HG03135 (cell line): ENCODE data around the gene TPST2.

Source experiments
- ATAC-seq: cut with Tn5 transposase; IDR thresholded peaks from one replicate; pipeline ENCODE4 v1.9.1; 2021; ENCODE audit warnings: mild to moderate bottlenecking, moderate library complexity; ENCODE audit not compliant: unreplicated experiment

Gene TPST2

DNA sequence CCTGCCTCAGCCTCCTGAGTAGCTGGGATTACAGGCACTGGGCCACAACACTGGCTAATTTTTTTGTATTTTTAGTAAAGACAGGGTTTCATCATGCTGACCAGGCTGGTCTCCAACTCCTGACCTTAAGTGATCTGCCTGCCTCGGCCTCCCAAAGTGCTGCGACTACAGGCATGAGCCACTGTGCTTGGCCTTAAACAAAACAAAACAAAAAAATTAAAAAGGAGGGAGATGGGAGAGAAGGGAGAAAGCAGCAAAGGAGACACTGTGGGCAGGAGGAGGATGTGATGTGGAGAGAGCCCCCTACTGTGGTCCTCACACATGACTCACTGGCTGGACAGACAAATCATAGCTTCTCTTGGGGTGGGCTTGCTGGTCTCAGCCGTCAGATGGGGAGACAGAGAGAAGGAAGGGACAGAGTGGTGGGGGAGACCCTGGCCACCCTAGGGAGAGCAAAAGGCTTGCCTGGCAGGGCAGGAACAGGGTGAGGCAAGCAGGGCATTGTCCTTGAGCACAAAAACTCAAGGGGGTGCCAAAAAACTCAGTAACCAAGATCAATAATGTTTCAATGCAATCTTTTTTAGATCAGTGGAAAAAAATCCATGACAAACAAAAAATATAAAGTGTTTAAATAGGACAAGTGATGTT lies 31.6 kb downstream of the TPST2 start:
- ATAC-seq = no peak

DNA sequence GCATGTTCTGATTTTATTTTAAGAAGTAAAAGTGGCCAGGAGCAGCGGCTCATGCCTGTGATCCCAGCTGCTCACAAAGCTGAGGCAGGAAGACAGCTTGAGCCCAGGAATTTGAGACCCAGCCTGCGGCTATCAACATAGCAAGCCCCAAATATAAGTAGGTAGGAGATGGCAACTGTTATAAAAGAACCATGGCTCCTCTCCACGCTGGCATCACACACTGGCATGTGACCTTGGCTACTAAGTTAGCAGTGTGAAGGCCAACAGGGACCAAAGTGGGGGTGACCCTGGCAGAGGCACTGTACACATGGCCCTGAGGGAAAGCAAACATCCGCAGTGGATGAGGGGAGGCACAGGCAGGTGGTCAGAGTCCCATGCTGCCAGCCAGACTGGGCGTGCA lies 33.0 kb downstream of the TPST2 start:
- ATAC-seq = no peak

DNA sequence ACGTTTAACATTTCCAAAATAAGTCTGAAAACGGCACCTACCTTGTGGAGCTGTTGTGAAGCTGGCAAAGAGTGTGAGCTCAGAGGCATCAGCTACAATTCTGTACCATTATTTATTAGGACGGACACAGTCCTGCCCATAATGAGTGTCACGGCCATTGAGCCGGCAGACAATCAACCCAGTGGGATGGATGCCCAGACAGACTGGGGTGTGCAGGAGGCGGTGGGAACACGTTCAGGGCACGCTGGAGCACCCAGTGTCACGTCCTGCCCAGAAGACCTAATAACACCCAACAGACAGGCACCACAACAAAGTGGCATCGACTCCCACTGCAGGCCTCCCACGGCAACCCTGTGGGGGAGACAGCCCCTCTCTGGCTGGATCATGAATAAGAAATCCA lies 34.5 kb downstream of the TPST2 start:
- no peak for ATAC-seq

DNA sequence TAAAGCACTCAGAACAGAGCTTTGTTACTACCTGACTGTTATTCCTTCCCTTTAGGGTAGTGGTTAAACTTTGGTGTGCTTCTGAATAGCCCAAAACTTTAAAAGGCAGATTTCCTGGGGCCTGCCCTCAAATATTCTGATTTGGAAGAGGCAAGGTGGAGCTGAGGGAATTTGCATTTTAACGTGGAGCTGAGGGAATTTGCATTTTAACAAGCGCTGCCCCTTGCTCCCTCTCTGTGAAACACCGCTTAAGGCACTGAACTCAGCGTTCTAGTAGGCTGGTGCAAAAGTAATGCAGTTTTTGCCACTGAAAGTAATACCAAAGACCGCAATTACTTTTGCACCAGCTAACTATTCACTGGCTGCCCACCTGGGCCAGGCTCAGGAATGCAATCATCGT lies 35.0 kb downstream of the TPST2 start:
- no peak for ATAC-seq

DNA sequence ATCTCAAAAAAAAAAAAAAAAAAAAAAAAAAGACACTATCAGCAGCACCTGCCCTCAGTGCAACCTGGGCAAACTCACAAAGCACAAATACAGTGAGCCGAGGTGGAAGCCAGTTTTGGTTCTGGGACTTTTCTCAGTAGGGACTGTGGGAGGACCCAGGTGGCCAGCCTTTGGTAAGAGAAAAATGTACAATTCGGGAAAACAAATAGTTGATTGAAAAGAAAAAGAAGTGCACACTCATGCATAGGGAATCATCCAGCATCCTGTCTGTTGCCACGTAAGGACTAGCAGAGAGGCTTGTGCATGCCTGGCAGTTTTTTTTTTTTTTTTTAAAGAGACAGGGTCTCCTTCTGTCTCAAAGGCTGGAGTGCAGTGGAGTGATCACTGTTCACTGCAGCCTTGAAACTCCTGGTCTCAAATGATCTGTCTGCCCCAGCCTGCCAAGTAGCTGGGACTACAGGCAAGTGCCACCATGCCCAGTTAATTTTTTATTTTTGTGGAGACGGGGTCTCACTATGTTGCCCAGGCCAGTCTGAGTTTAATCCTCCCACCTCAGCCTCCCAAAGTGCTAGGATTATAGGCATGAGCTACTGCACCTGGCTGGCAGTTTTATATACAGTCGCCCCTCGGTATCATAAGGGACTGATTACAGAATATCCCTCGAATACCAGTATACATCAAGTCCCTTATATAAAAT lies 36.7 kb downstream of the TPST2 start:
- ATAC-seq = no peak

DNA sequence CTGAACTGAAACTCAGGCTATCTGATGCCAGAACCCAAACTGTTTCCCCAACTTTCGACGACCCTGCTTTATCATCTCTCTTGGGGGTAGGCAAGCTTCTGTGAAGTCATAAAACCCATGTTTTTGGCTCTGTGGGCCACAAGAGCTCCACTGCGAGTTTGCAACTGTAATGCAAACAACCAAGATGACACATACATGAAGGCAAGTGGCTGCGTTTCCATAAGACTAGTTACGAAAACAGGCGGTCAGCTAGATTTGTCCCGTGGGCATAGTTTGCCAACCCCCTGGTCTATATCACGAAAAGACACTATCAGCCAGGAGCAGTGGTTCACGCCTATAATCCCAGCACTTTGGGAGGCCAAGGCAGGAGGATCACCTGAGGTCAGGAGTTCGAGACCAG lies 37.5 kb downstream of the TPST2 start:
- ATAC-seq = no peak

DNA sequence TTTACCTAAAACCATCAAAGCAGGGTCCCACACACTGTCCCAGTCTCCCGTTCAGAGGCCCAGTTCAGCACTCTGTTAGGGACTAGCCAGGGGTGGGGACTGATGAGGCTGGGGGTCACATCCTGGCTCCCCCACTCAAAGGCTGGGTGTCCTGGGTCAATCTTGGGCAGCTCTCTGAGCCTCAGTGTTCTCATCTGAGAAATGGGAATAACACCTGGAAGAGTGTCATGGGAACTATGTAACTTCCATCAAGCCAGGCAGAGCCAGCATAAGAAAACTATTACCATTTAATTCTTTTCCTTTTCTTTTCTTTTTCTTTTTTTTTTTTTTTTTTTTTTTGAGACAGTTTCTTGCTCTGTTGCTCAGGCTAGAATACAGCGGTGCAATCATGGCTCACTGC lies 38.4 kb downstream of the TPST2 start:
- no peak for ATAC-seq

DNA sequence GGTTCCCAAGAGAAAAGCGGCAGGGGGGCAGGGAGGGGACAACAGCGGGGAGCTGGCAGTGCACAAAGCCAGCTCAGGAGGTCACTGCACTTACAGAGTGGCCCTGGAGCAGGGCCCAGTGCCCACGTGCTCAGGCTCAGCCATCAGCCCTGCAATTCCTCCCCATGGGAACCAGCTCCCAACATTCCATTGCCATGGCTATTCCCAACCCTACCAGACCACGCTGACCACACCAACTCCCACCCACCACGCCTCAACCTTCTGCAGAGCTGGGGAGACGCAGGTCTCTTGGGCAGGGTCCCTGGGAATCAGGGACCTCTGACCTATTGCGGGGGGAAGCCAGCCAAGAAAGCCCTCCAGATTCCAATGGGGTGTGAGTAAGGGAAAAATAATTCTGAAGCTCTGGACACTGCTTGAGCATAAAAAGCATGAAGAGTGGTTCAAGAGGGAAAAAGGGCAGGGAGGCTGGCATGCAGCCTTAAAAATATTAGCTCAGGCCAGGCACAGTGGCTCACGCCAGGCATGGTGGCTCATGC lies 39.4 kb downstream of the TPST2 start:
- no peak for ATAC-seq

DNA sequence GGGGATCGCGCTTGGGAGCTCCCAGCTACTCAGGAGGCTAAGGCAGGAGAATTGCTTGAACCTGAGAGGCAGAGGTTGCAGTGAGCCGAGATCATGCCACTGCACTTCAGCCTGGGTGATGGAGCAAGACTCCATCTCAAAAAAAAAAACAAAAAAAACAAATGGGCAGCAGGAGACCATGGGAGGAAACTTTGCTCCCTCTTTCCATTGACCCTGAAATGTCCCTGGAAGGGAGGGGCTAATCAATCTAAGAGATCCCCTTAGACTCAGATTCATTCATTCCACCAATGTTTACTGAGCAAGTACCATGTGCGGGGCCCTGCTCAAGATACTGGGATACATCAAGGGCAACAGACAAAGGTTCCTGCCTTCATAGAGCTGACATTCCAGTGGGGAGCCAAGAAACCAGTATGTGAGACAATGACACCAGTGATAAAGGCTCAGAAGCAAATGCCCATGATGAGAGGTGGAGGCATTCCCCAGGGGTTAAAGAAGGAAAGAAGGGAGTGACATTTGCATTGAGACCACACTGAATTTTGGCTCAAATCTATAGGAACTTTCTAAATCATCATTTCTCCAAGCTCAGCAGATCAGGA lies 39.9 kb downstream of the TPST2 start:
- no peak for ATAC-seq

DNA sequence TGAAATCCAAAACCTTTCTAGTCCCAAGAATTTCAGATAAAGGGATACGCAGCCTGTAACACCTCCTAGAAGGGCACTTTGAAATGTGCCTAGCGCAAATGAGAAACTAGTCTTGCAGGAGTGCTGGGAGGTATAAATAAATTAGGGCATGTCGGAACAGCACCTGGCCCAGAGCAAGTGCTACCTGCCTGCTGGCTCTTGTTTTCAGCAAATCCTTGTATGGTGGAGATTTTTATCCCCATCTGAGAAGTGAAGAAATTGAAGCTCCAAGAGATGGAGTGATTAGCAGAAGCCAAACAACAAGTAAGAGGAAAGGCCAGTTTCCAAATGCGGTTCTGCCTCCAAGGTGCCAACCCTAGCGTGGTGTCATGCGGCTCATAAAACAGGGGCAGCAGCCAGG lies 40.9 kb downstream of the TPST2 start:
- ATAC-seq = no peak

DNA sequence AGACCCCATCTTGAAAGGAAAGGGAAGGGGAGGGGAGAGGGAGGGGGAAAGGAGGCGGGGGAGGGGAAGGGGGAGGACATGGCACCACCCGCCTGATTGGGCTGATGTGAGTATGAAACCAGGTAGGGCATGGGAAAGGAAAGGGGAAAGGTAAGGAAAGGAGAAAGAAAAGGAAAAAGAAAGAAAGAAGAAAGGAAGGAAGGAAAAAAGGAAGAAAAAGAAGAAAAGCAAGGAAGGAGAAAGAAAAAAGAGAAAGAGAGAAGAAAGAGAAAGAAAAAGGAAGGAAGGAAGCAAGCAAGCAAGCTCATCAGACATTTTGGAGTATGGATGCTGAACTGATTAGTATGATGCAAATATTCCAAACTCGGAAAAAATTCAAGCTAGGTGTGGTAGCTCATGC lies 41.6 kb downstream of the TPST2 start:
- ATAC-seq = no peak

DNA sequence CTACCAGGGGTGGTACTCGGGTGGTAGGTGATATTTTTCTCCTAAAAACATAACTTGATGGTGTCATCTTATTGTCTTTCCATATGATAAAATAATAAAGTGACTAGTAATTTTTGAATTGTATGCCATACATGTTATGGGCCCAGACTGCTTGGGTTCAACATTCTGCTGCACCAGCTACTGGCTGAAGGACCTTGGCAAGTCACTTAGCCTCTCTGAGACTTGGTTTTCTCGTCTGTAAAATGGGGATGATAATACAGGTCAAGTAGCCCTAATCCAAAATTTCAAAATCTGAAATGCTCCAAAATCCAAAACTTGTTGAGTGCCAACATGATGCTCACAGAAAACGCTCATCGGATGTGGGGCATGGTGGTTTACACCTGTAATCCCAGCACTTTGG lies 42.1 kb downstream of the TPST2 start:
- no peak for ATAC-seq

DNA sequence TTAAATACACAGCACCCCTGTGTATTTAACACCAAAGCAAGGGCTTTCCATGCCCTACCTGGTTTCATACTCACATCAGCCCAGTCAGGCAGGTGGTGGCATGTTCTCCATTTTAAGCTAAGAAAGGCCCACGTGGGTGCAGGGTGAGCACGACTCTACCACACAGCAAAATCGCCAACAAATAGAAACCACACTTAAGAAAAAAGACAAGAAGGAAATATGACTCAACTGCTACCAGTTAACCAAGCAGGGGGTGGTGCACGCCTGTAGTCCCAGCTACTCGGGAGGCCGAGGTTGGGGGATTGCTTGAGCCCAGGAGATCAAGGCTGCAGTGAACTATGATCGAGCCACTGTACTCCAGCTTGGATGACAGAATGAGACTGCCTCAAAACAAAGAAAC lies 42.5 kb downstream of the TPST2 start:
- ATAC-seq = no peak

DNA sequence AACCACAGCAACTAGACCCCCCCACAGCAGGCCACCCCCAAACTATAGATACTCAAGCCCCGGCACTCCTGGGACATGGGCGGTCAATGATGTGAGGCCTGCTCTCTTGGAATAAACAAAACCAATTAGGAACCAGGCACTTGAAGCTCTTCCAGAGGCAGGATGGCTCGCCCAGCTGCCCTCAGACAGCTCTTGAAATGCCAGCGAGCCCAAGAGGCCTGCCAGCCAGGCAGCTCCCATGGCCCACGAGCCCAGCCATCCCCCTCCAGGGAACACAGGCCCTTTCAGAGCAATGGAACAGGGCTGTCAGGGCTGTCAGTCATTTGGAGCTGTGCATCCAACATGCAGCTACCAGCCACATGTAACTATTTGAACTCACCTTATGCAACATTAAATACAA lies 43.6 kb downstream of the TPST2 start:
- no peak for ATAC-seq

DNA sequence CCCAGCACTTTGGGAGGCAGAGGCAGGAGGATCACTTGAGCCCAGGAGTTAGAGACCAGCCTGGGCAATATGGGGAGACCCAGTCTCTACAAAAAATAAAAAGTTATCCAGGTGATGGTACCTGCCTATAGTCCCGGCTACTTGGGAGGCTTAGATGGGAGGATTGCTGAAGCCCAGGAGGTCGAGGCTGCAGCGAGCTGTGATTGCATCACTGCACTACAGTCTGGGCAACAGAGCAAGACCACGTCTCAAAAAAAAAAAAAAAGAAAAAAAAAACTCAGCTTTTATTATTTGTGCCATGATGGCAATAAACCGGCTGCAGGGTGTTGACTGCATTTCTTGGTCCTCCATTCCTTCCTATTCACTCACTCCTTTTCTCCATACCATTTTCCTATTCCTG lies 44.1 kb downstream of the TPST2 start:
- no peak for ATAC-seq

DNA sequence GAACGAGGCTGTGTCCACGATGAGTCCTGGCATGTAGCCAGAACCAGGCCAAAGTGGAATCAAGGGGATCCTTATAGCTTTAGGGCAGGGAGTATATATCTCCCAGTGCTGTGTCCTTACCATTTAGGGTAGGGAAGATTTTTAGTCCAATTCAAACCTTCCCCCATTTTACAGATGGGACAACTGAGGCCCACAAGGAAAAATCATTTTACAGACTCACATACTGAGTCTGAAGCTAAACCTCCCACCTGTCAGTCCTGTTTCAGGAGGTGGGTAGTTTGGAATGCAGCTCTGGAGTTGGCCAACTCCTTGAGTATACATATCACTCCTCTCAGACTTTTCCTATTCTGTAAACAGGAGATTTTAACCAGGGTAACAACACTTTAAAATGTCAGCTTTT lies 44.5 kb downstream of the TPST2 start:
- ATAC-seq = no peak

DNA sequence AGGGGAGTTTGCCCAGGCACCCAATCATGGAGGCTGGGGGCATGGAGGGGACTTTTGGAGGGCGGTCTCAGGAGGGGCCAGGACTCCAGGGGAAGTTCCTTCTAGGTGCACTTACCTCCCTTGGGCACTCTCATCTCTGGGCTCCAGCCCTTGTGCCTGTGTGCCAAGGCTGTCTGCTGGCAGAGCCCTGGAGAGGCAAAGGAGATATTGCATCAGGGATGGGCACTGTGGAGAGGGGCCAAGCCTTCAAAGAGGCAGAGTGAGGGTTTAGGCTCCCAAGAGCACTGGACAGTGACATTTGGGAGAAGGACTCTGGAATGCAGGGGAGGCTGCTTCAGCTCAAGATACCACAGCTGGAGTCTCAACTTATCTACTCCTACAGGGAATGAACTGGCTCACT lies 45.4 kb downstream of the TPST2 start:
- no peak for ATAC-seq

DNA sequence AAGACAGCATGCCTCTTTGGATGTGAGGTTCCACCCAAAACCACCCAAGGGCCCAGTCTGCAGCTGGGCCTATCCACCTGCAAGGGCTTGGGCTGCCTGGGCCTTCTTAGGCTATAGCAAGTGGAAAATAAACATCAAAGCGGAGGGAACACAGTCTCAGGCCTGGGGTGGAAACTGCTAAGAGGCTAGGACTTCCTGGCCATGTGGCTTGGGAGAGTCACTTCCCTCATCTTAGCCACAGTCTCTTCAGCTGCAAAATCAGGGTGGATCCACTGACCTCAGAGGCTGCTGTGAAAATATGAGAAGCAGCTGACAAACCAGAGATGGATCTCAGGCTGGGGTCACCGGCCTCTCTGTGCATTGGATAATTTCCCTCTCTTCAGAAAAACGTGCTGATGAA lies 47.1 kb downstream of the TPST2 start:
- no peak for ATAC-seq

DNA sequence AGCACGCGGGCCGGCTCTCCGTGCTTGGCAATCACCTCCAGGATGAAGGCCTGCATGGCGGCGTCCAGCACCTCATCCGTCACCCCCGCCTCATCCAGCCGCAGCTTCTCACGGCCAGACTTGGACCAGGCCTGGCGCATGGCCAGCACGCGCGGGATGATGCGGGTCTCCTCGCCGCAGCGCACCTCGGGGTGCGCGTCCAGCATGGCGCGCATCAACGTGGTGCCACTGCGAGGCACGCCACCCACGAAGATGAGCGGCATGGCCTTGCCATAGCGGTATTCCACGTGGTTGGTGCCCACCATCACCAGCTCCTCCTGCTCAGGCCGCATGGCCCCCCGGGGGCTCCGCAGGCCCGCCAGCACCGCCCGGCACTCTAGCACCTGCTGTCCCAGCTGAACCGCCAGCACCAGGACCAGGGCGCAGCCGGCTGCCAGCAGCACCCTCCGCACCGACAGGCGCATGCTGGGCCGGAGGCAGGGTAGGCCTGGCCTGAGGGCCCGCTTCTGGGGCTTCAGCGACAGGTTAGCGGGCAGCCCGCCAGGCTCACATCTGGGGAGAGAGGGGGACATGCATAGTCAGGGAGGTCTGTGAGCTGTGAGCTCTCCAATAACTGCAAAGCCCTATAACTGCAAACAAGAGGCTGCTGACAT lies 48.6 kb downstream of the TPST2 start:
- ATAC-seq = no peak

DNA sequence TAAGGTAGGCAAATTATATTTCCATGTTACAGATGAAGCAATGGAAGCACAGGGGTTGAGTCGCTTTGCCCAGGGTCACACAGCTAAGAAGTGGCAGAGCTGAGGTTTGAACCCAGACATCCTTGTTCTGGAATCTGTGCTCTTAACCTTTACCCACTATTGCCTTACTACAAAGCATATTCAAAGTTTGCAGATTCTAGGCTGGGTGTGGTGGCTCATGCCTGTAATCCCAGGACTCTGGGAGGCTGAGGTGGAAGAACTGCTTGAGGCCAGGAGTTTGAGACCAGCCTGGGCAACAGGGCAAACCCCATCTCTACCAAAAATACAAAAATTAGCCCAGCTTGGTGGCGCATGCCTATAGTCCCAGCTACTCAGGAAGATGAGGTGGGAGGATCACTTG lies 49.8 kb downstream of the TPST2 start:
- ATAC-seq = no peak

DNA sequence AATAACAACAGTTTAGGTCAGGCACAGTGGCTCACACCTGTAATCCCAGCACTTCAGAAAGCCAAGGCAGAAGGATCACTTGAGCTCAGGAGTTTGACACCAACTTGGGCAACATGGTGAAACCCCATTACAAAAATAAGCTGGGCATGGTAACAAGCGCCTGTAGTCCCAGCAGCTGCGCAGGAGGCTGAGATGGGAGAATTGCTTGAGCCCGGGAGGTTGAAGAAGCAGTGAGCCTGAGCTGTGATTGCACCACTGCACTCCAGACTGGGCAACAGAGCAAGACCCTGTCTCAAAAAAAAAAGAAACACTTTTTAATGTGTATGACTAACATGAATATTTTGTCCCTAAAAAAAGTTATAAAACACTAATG lies 53.2 kb downstream of the TPST2 start:
- ATAC-seq = no peak
